ENCODE data around the gene CLN5. TPM values are rescaled to one million over a fixed set of nuclear protein-coding genes. Genes with fewer than 3 reads are reported as not detected.

CLN5 gene
- total and polyA plus RNA-seq, 10 of the 15 experiments (the other 5 are each of a cell fraction or from before 2014, with no cell fraction given), result 11.2 to 22.2 (median 13.1) TPM

- Histone ChIP-seq H3K9me3 (replicated peaks; ENCODE audit: control insufficient read depth, insufficient read depth, low read length) (no peaks in the 10 kb centered on the region), H2AFZ (ENCODE audit: control insufficient read depth, low read depth, low read length) (no peak overlapping the region), H3K79me2 (ENCODE audit: control insufficient read depth, insufficient read depth, low read length) (no peaks in the 10 kb centered on the region), H3K9ac (ENCODE audit: control insufficient read depth, insufficient read depth, low read length) (no peak overlapping the region), H3K27me3 (replicated peaks in 1 of 2; ENCODE audit: control insufficient read depth in 2 of 2, insufficient read depth in 2 of 2, low read length in 1 of 2) (no peaks in the 10 kb centered on the region), H3K36me3 (ENCODE audit: control insufficient read depth in 2 of 2, insufficient read depth in 2 of 2, low read length in 1 of 2) (no peaks in the 10 kb centered on the region), H3K4me2 (ENCODE audit: control insufficient read depth, insufficient read depth) (no peak overlapping the region), H3K27ac (ENCODE audit: control insufficient read depth, insufficient read depth) (no peak overlapping the region), H3K4me1 (ENCODE audit: control insufficient read depth, insufficient read depth, low read length) (no peaks in the 10 kb centered on the region), H3K4me3 (no peak overlapping the region), H4K20me1 (ENCODE audit: control insufficient read depth, insufficient read depth) (no peaks in the 10 kb centered on the region)
- no peak for DNase-seq (ENCODE audit: low read depth, low spot score)
- ChIA-PET RAD21 (ENCODE audit: unreplicated experiment) (interaction anchor here (1.0 to 1.2 kb wide), 2 partner anchors 10 to 66 kb away, joined by 4 read pairs; no protein-coding TSS in a partner anchor), POLR2A (no interaction called here), SMC1A (ENCODE audit: uncharacterized antibody, unreplicated experiment) (interaction anchor here (0.9 to 1.3 kb wide), 4 partner anchors 10 to 1074 kb away, joined by 3 read pairs; no protein-coding TSS in a partner anchor), CTCF (interaction anchor here (0.6 to 1.7 kb wide), 7 partner anchors 8 to 240 kb away, joined by 3 to 9 read pairs (median 3); no protein-coding TSS in a partner anchor)
- TF ChIP-seq ZNF384 (IDR thresholded peaks at IDR 0.05; ENCODE audit: borderline replicate concordance, low read depth, low read length) (no peak), JUND (IDR thresholded peaks at IDR 0.05; ENCODE audit: low read depth, low read length) (no peak), RFX5 (IDR thresholded peaks at IDR 0.05; ENCODE audit: low read depth, low read length) (no peak), USF1 (IDR thresholded peaks at IDR 0.05; ENCODE audit: borderline replicate concordance, extremely low read length, insufficient read depth, low read depth, low read length) (no peak), TCF7 (IDR thresholded peaks at IDR 0.05; ENCODE audit: borderline replicate concordance) (no peak), REST (IDR thresholded peaks at IDR 0.05; ENCODE audit: low read depth, low read length) (no peak), ATF3 (IDR thresholded peaks at IDR 0.05; ENCODE audit: borderline replicate concordance, extremely low read depth, low read depth, low read length) (no peak), PML (IDR thresholded peaks at IDR 0.05; ENCODE audit: low read length) (no peak), MEF2A (IDR thresholded peaks at IDR 0.05; ENCODE audit: insufficient read depth, low read depth, low read length) (no peak), ZBTB4 (CRISPR knock-in tag; IDR thresholded peaks at IDR 0.05) (no peak), SP1 (IDR thresholded peaks at IDR 0.05; ENCODE audit: low read depth, low read length) (no peak), TAF1 (IDR thresholded peaks at IDR 0.05; ENCODE audit: borderline replicate concordance, low read depth, low read length) (no peak), CBX5 (IDR thresholded peaks at IDR 0.05; ENCODE audit: low read depth) (no peak), ZSCAN29 (IDR thresholded peaks at IDR 0.05) (no peak)
- intact Hi-C loops (cut with micrococcal nuclease; ENCODE audit: unreplicated experiment), result no loop called here
- BruUV-seq (replicated peaks), result no TSS peak
- FAIRE-seq, result no peak
- ATAC-seq, result no peak
- in situ Hi-C loops (cut with MboI), result loop anchor here (10.0 kb wide), 1 partner anchor 1095 kb away; no protein-coding TSS in a partner anchor
- WGBS (ENCODE audit: insufficient coverage, insufficient replicate concordance, low lambda C conversion rate, missing lambda C conversion rate), result 30% methylated on average over 5 of the region's 5 CpGs
Measured at GRCh38 chr13:76969488-76970365, 22.2 kb upstream of the CLN5 start.
